Epithelial cell of esophagus (primary cell): ENCODE data around the gene ERMAP.
A peak's percentile ranks its signal among the peaks of the same experiment; 100 is the strongest.

Experiments
- DNase-seq: peaks from one replicate; pipeline ENCODE4 v3.0.0; 2010; ENCODE audit warnings: low read depth
- H3K4me3 ChIP-seq: 2 replicates; pipeline ENCODE4 v1.5.1; 2011; ENCODE audit warnings: mild to moderate bottlenecking, low read length, control low read depth
- CTCF ChIP-seq: IDR thresholded peaks from 2 replicates; pipeline ENCODE4 v1.5.1; 2011; ENCODE audit warnings: low read depth, mild to moderate bottlenecking, low read length, control low read depth, inconsistent platforms; ENCODE audit not compliant: insufficient read depth; ENCODE audit errors: missing control alignments

Gene ERMAP

GRCh38 chr1:42847721-42848460 is 31.0 kb downstream of the ERMAP start:
- no peak for TF ChIP-seq CTCF
- H3K4me3 ChIP-seq = no peak overlapping the region
- DNase-seq = no peak

- H3K4me3 ChIP-seq = no peak overlapping the region
- no peak for TF ChIP-seq CTCF
- no peak for DNase-seq
Measured at GRCh38 chr1:42848823-42849537, 32.1 kb downstream of the ERMAP start.

- H3K4me3 ChIP-seq = no peak overlapping the region
- no peak for TF ChIP-seq CTCF
- no peak for DNase-seq
Measured at GRCh38 chr1:42849944-42850343, 33.0 kb downstream of the ERMAP start.

- no peak overlapping the region for H3K4me3 ChIP-seq
- no peak for DNase-seq
- TF ChIP-seq CTCF = no peak
Measured at GRCh38 chr1:42851420-42851819, 34.5 kb downstream of the ERMAP start.

- DNase-seq = no peak
- TF ChIP-seq CTCF = no peak
- H3K4me3 ChIP-seq = no peak overlapping the region
Measured at GRCh38 chr1:42851960-42852607, 35.2 kb downstream of the ERMAP start.

GRCh38 chr1:42852608-42852980 is 35.7 kb downstream of the ERMAP start:
- DNase-seq = peak; percentile 4
- TF ChIP-seq CTCF = no peak
- H3K4me3 ChIP-seq = no peak overlapping the region
